H1 (cell line): ENCODE data around the gene DUOXA1. TPM values are rescaled to one million over a fixed set of nuclear protein-coding genes. Genes with fewer than 3 reads are reported as not detected.

Source experiments
- CTCF ChIA-PET: fragments of 300-600 bp; sonication (Branson Sonifier 250); formaldehyde crosslinking; loops from one replicate; lab custom pipeline; 2021; ENCODE audit not compliant: partially characterized antibody; lab: Charles Lee
- POLR2A ChIA-PET: fragments of 300-600 bp; sonication (Branson Sonifier 250); formaldehyde crosslinking; loops from one replicate; lab custom pipeline; 2021; ENCODE audit warnings: inconsistent platforms; ENCODE audit not compliant: partially characterized antibody; lab: Charles Lee
- DNase-seq, 2 experiments: peaks; one replicate each; pipeline versions ENCODE4 v3.0.0 to v3.0.0-alpha.2; 2010 to 2022; ENCODE audit warnings: low spot score in 2 of 2, low read depth in 1 of 2, mixed read lengths in 1 of 2
- FAIRE-seq: peaks from 2 replicates; lab custom pipeline; 2011; peaks lifted over from hg19 to GRCh38; lab: Jason Lieb, UNC
- H2AFZ ChIP-seq: 2 replicates; pipeline ENCODE4 v1.8.1; 2012; ENCODE audit warnings: low read length, inconsistent platforms
- H2AK5ac ChIP-seq: 2 replicates; pipeline ENCODE4 v1.6.1; 2013; ENCODE audit warnings: low read depth, low read length
- H2BK120ac ChIP-seq: replicated peaks from 2 replicates; pipeline ENCODE3; 2013; ENCODE audit warnings: low read depth, low read length, inconsistent platforms
- H2BK12ac ChIP-seq: 2 replicates; pipeline ENCODE4 v1.6.1; 2013; ENCODE audit warnings: low read depth, low read length
- H2BK15ac ChIP-seq: 2 replicates; pipeline ENCODE4 v1.6.1; 2013; ENCODE audit warnings: low read length
- H2BK20ac ChIP-seq: 2 replicates; pipeline ENCODE4 v1.6.1; 2013; ENCODE audit warnings: low read length
- H2BK5ac ChIP-seq: 2 replicates; pipeline ENCODE4 v1.6.1; 2013; ENCODE audit warnings: low read depth, low read length
- H3K14ac ChIP-seq: 2 replicates; pipeline ENCODE4 v1.6.1; 2013; ENCODE audit warnings: inconsistent platforms; ENCODE audit not compliant: insufficient read length
- H3K18ac ChIP-seq: 2 replicates; pipeline ENCODE4 v1.6.1; 2013; ENCODE audit warnings: low read length; ENCODE audit errors: extremely low read depth
- H3K23ac ChIP-seq: 2 replicates; pipeline ENCODE4 v1.6.1; 2013; ENCODE audit warnings: inconsistent platforms; ENCODE audit not compliant: insufficient read length
- H3K23me2 ChIP-seq: 2 replicates; pipeline ENCODE4 v1.6.1; 2013; ENCODE audit warnings: low read depth, low read length
- H3K27ac ChIP-seq: 2 replicates; pipeline ENCODE4 v1.6.1; 2011; ENCODE audit warnings: low read depth, low read length, inconsistent platforms
- H3K27me3 ChIP-seq, 4 experiments: replicated peaks in 1 of 4; 1 replicate in 1 of 4; 2 replicates in 3 of 4; pipeline versions ENCODE4 v1.6.1 to v1.8.1; 2011 to 2013; ENCODE audit warnings: low read length in 3 of 4, mild to moderate bottlenecking in 3 of 4, inconsistent platforms in 2 of 4, mixed read lengths in 2 of 4, moderate library complexity in 1 of 4; ENCODE audit not compliant: control insufficient read depth in 3 of 4, insufficient read depth in 3 of 4; ENCODE audit errors: extremely low read depth in 1 of 4
- H3K36me3 ChIP-seq, 4 experiments: 2 replicates each; pipeline versions ENCODE4 v1.6.1 to v1.8.1; 2011 to 2013; ENCODE audit warnings: mild to moderate bottlenecking in 4 of 4, low read length in 3 of 4, moderate library complexity in 2 of 4, control low read depth in 1 of 4, inconsistent platforms in 1 of 4; ENCODE audit not compliant: insufficient read depth in 4 of 4, control insufficient read depth in 2 of 4
- H3K4ac ChIP-seq: replicated peaks from 2 replicates; pipeline ENCODE3; 2013; ENCODE audit warnings: low read length, low read depth, mixed read lengths, inconsistent platforms; ENCODE audit not compliant: insufficient read length
- H3K4me1 ChIP-seq, 4 experiments: replicated peaks in 1 of 4; 1 replicate in 1 of 4; 2 replicates in 3 of 4; pipeline versions ENCODE4 v1.6.1 to v1.8.1; 2011 to 2013; ENCODE audit warnings: low read length in 3 of 4, inconsistent platforms in 2 of 4, mixed read lengths in 1 of 4; ENCODE audit not compliant: insufficient read depth in 4 of 4, control insufficient read depth in 3 of 4
- H3K4me2 ChIP-seq, 2 experiments: 2 replicates each; pipeline versions ENCODE4 v1.6.1 to v1.8.1; 2011 to 2013; ENCODE audit warnings: low read depth in 2 of 2, low read length in 2 of 2, control low read depth in 1 of 2, inconsistent platforms in 1 of 2, mild to moderate bottlenecking in 1 of 2; ENCODE audit not compliant: insufficient read depth in 1 of 2
- H3K4me3 ChIP-seq, 4 experiments: fragments of 200-600, 300-600 bp in 1 of 4; sonication (generic), shearing (Covaris generic), sonication (Bioruptor Twin) in 1 of 4; 2 replicates each; pipeline versions ENCODE4 v1.5.1 to v1.8.1; 2011 to 2016; ENCODE audit warnings: low read length in 4 of 4, low read depth in 3 of 4, control low read depth in 2 of 4, inconsistent platforms in 2 of 4, mild to moderate bottlenecking in 2 of 4, mixed read lengths in 1 of 4, moderate library complexity in 1 of 4; ENCODE audit not compliant: insufficient read depth in 2 of 4; ENCODE audit errors: extremely low read depth in 1 of 4
- H3K56ac ChIP-seq: replicated peaks from 2 replicates; pipeline ENCODE3; 2013; ENCODE audit warnings: low read depth, mild to moderate bottlenecking, mixed read lengths, low read length, inconsistent platforms; ENCODE audit not compliant: insufficient read length
- H3K79me1 ChIP-seq: 2 replicates; pipeline ENCODE4 v1.6.1; 2013; ENCODE audit warnings: low read depth, low read length, control low read depth
- H3K79me2 ChIP-seq, 2 experiments: 2 replicates each; pipeline versions ENCODE4 v1.6.1 to v1.8.1; 2012 to 2013; ENCODE audit warnings: low read length in 2 of 2, mild to moderate bottlenecking in 2 of 2, inconsistent platforms in 1 of 2; ENCODE audit not compliant: insufficient read depth in 2 of 2, control insufficient read depth in 1 of 2
- H3K9ac ChIP-seq, 4 experiments: replicated peaks in 1 of 4; 1 replicate in 1 of 4; 2 replicates in 3 of 4; pipeline versions ENCODE4 v1.6.1 to v1.8.1; 2011 to 2013; ENCODE audit warnings: low read depth in 3 of 4, low read length in 3 of 4, control low read depth in 2 of 4, mild to moderate bottlenecking in 2 of 4, moderate library complexity in 2 of 4, inconsistent platforms in 1 of 4; ENCODE audit errors: extremely low read depth in 1 of 4
- H3K9me3 ChIP-seq, 2 experiments: 2 replicates each; pipeline versions ENCODE4 v1.6.1 to v1.8.1; 2012 to 2013; ENCODE audit warnings: mild to moderate bottlenecking in 2 of 2, moderate library complexity in 2 of 2, control low read depth in 1 of 2, inconsistent platforms in 1 of 2, low read depth in 1 of 2, low read length in 1 of 2, mixed read lengths in 1 of 2; ENCODE audit not compliant: insufficient read depth in 2 of 2
- H4K20me1 ChIP-seq, 2 experiments: replicated peaks in 1 of 2; 2 replicates each; pipeline versions ENCODE3 to v1.8.1; 2011 to 2013; ENCODE audit warnings: inconsistent platforms in 2 of 2, low read length in 2 of 2, mild to moderate bottlenecking in 1 of 2; ENCODE audit not compliant: insufficient read depth in 2 of 2, control insufficient read depth in 1 of 2
- H4K5ac ChIP-seq: 2 replicates; pipeline ENCODE4 v1.6.1; 2013; ENCODE audit warnings: low read length, low read depth, mixed read lengths, inconsistent platforms; ENCODE audit not compliant: insufficient read length
- H4K8ac ChIP-seq: 2 replicates; pipeline ENCODE4 v1.8.0; 2013; ENCODE audit warnings: mild to moderate bottlenecking, moderate library complexity, low read length, inconsistent platforms; ENCODE audit not compliant: insufficient read depth; ENCODE audit errors: extremely low read depth
- H4K91ac ChIP-seq: replicated peaks from 2 replicates; pipeline ENCODE3; 2013; ENCODE audit warnings: low read length, mixed read lengths, inconsistent platforms; ENCODE audit not compliant: insufficient read length
- CHD1 ChIP-seq: IDR thresholded peaks from 2 replicates; pipeline ENCODE4 v1.6.1; 2012; ENCODE audit warnings: low read depth, low read length, improper control_type of control experiment
- EGR1 ChIP-seq: IDR thresholded peaks from 2 replicates; pipeline ENCODE4 v1.6.1; 2011; ENCODE audit warnings: low read depth, low read length, borderline replicate concordance
- EZH2 ChIP-seq: fragments of 200-600 bp; sonication (generic); IDR thresholded peaks from 2 replicates; pipeline ENCODE4 v1.7.1; 2012; ENCODE audit warnings: low read depth, mild to moderate bottlenecking, moderate library complexity, low read length, inconsistent platforms; ENCODE audit not compliant: severe bottlenecking
- JUN ChIP-seq: IDR thresholded peaks from 2 replicates; pipeline ENCODE4 v1.6.1; 2011; ENCODE audit warnings: low read depth, mild to moderate bottlenecking, improper control_type of control experiment, low read length
- MAFK ChIP-seq: IDR thresholded peaks from 2 replicates; pipeline ENCODE4 v1.6.1; 2012; ENCODE audit warnings: low read depth, mild to moderate bottlenecking, improper control_type of control experiment, low read length
- NRF1 ChIP-seq: IDR thresholded peaks from 2 replicates; pipeline ENCODE4 v1.6.1; 2011; ENCODE audit warnings: mild to moderate bottlenecking, low read depth, low read length, improper control_type of control experiment
- POLR2A ChIP-seq, 2 experiments: IDR thresholded peaks; 1 replicate in 1 of 2; 2 replicates in 1 of 2; pipeline ENCODE4 v1.6.1; 2011; ENCODE audit warnings: low read depth in 2 of 2, low read length in 2 of 2, mild to moderate bottlenecking in 2 of 2; ENCODE audit errors: control extremely low read depth in 1 of 2
- RNF2 ChIP-seq: fragments of 200-900, 300-1000 bp; sonication (generic); IDR thresholded peaks from 2 replicates; pipeline ENCODE4 v1.7.1; 2016; ENCODE audit warnings: borderline replicate concordance, low read depth, mild to moderate bottlenecking, antibody characterized with exemption, low read length; ENCODE audit not compliant: poor library complexity, severe bottlenecking; ENCODE audit errors: missing control alignments
- SIX5 ChIP-seq: IDR thresholded peaks from 2 replicates; pipeline ENCODE4 v1.6.1; 2011; ENCODE audit warnings: mild to moderate bottlenecking, low read depth, low read length
- SP1 ChIP-seq: IDR thresholded peaks from 2 replicates; pipeline ENCODE4 v1.6.1; 2011; ENCODE audit warnings: low read depth, low read length
- SP2 ChIP-seq: IDR thresholded peaks from 2 replicates; pipeline ENCODE4 v1.6.1; 2012; ENCODE audit warnings: mild to moderate bottlenecking, low read length, inconsistent platforms
- SUZ12 ChIP-seq: fragments of 200-600 bp; sonication (generic); IDR thresholded peaks from 2 replicates; pipeline ENCODE4 v1.6.1; 2012; ENCODE audit warnings: mild to moderate bottlenecking, inconsistent platforms, low read length, moderate library complexity, mixed read lengths
- TBP ChIP-seq: IDR thresholded peaks from 2 replicates; pipeline ENCODE4 v1.6.1; 2011; ENCODE audit warnings: low read depth, low read length, improper control_type of control experiment
- WGBS, 2 experiments: shearing (Covaris generic) in 1 of 2; methylation state at CpG; one replicate each; pipeline versions ENCODE4 v1.1.6 to v1.1.7; 2013 to 2015; ENCODE audit warnings: low lambda C conversion rate in 2 of 2, mixed read lengths in 2 of 2, inconsistent platforms in 1 of 2, low coverage in 1 of 2, missing lambda C conversion rate in 1 of 2; ENCODE audit not compliant: insufficient replicate concordance in 2 of 2, insufficient coverage in 1 of 2, insufficient read length in 1 of 2; ENCODE audit errors: extremely low coverage in 1 of 2, missing lambda C conversion rate in 1 of 2; 5-methylcytosine and 5-hydroxymethylcytosine counted together
- polyA plus RNA-seq, 7 experiments: library from polyadenylated mRNA; depleted of rRNA in 3 of 7; stranded (reverse) in 5 of 7; unstranded in 2 of 7; fragments of >200 nt in 5 of 7; fragments of 200-250 nt in 2 of 7; gene quantifications; 1 replicate in 5 of 7; 2 replicates in 1 of 7; 4 replicates in 1 of 7; pipeline versions ENCODE4 v1.2.1 to v1.2.3, GENCODE V29; 2011 to 2013; ENCODE audit warnings: missing spikeins in 2 of 7, mixed read lengths in 2 of 7
- total RNA-seq: library from RNA; stranded (reverse); fragmentation: NEBNext Ultra II Directional; extraction: Animal tissue kit (Norgen Biotek cat#: 25700); gene quantifications from 2 replicates; pipeline ENCODE4 v1.2.1, GENCODE V29; 2021

The DUOXA1 gene
- total and polyA plus RNA-seq, 2 of the 8 experiments (the other 6 are each of a cell fraction or from before 2014, with no cell fraction given): 0.18 TPM; not detected in 1

DNA sequence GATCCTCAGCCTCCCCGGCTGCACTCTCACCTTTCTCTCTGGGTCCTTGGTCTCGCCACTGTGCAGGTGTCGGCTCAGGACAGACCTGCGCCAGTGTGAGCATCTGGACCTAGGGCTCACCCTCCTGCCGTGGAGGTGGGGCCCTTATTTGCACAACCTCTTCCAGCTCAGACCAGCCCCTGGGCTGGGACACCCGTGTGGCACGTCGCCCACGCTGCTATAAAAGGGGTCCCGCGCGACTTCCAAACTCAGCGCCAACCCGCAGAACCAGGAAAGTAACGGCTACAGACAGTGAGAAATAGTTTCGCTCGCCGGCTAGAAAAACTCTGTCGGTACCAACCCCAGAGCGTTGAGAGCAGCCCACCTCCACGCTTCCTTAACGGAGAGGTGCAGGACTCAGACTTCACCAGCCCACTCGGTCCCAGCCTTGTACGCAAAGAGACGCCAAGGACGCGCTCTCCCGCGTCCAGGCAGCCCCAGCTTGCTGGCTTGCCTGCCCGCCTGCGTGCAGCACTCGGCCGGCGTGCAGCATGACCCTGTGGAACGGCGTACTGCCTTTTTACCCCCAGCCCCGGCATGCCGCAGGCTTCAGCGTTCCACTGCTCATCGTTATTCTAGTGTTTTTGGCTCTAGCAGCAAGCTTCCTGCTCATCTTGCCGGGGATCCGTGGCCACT is 15.5 kb downstream of the DUOXA1 start, which contains the start of the genes DUOX2 and DUOXA2:
Gene DUOX2 (minus strand): TSS at position 97 of the 675 bp plus-strand sequence. CDS start 761 bp downstream, outside the sequence.
Gene DUOXA2 (plus strand): TSS at position 251 of the 675 bp plus-strand sequence. CDS start 280 bp downstream, at position 531.
- 13% methylated on average over 39 of the region's 42 CpGs; no CpG with 5 or more reads in 1 of the 2 experiments for WGBS, 2 experiments
- no peak within 1 kb of the TSS for H2AK5ac ChIP-seq
- no peaks in the 10 kb centered on the region for H3K79me1 ChIP-seq
- H3K18ac ChIP-seq: peak within 1 kb of the TSS; percentile 32; the same call in 1 of the 2 replicates
- H3K56ac ChIP-seq: no peak within 1 kb of the TSS
- no peaks in the 10 kb centered on the region for H3K79me2 ChIP-seq
- no peak within 1 kb of the TSS for H4K5ac ChIP-seq
- no peak within 1 kb of the TSS for H3K14ac ChIP-seq
- ChIA-PET CTCF (interaction anchor here (0.7 to 5.5 kb wide), 8 partner anchors 11 to 260 kb away, joined by 3 to 45 read pairs (median 4); partner anchors contain the start of genes DUOX1 and DUOXA1), POLR2A (interaction anchor here (1.2 kb wide), 1 partner anchor 50 kb away, joined by 3 read pairs; no protein-coding TSS in a partner anchor)
- peaks cover 0 to 7% (median 0%) of the 10 kb centered on the region in 4 experiments; a peak in 1 of 8 replicates for H3K36me3 ChIP-seq
- no peak within 1 kb of the TSS for H3K4ac ChIP-seq
- H3K4me1 ChIP-seq: peaks cover 0 to 31% (median 24%) of the 10 kb centered on the region in 4 experiments; a peak in 6 of 7 replicates
- peak within 1 kb of the TSS; percentile 43; the same call in 1 of the 2 replicates for H4K8ac ChIP-seq
- H3K27ac ChIP-seq: no peak within 1 kb of the TSS
- peak within 1 kb of the TSS; percentile 68; the same call in 1 of the 2 replicates for H2BK12ac ChIP-seq
- H3K23ac ChIP-seq: no peak within 1 kb of the TSS
- no peak within 1 kb of the TSS for H2BK120ac ChIP-seq
- H2BK5ac ChIP-seq: no peak within 1 kb of the TSS; the same call in 1 of the 2 replicates
- H3K23me2 ChIP-seq: peaks cover 6% of the 10 kb centered on the region; the same call in 1 of the 2 replicates
- no peak for DNase-seq
- H3K9me3 ChIP-seq: no peaks in the 10 kb centered on the region; a peak in 1 of 4 replicates
- peak within 1 kb of the TSS; percentile 84 to 85 for H3K4me2 ChIP-seq
- no peak within 1 kb of the TSS for H2AFZ ChIP-seq
- H3K4me3 ChIP-seq: peak within 1 kb of the TSS; percentile 4 to 57 (median 25); a peak in 7 of 8 replicates
- H4K20me1 ChIP-seq: peaks cover 21 to 44% of the 10 kb centered on the region in 2 experiments
- H4K91ac ChIP-seq: no peak within 1 kb of the TSS
- peaks cover 85 to 92% (median 86%) of the 10 kb centered on the region in 4 experiments for H3K27me3 ChIP-seq
- peak within 1 kb of the TSS; percentile 88; the same call in 1 of the 2 replicates for H2BK15ac ChIP-seq
- peak within 1 kb of the TSS; percentile 90; the same call in 1 of the 2 replicates for H2BK20ac ChIP-seq
- FAIRE-seq: no peak
- H3K9ac ChIP-seq: no peak within 1 kb of the TSS
- TF ChIP-seq RNF2: peak; percentile 64
- no peak for TF ChIP-seq EGR1
- TF ChIP-seq MAFK: no peak
- peak; percentile 97 for TF ChIP-seq EZH2
- TF ChIP-seq POLR2A (IDR thresholded peaks at IDR 0.05; ENCODE audit: control extremely low read depth in 1 of 2, low read depth in 2 of 2, low read length in 2 of 2): no peak
- no peak for TF ChIP-seq TBP
- no peak for TF ChIP-seq SIX5
- no peak for TF ChIP-seq SP2
- peak; percentile 93 for TF ChIP-seq SUZ12
- TF ChIP-seq SP1: no peak
- TF ChIP-seq JUN: no peak
- TF ChIP-seq CHD1: no peak
- no peak for TF ChIP-seq NRF1
